Fibroblast of villous mesenchyme (primary cell): ENCODE results near the gene CMC1. TPM values are rescaled to one million over a fixed set of nuclear protein-coding genes. Genes with fewer than 3 reads are reported as not detected.

Experiments
- DNase-seq: peaks from one replicate; pipeline ENCODE4 v3.0.0-alpha.2; 2010; ENCODE audit warnings: low read depth
- H3K4me3 ChIP-seq: 2 replicates; pipeline ENCODE4 v1.5.1; 2011; ENCODE audit warnings: low read depth, mild to moderate bottlenecking, low read length
- CTCF ChIP-seq: IDR thresholded peaks from 2 replicates; pipeline ENCODE4 v1.5.1; 2012; ENCODE audit warnings: low read depth, mild to moderate bottlenecking, low read length; ENCODE audit not compliant: insufficient read depth
- total RNA-seq: library from RNA; depleted of rRNA; stranded (reverse); fragments of >200 nt; gene quantifications from 2 replicates; pipeline ENCODE4 v1.2.3, GENCODE V29; 2012

The CMC1 gene
- total RNA-seq, 1 donor: 4.3 TPM

- TF ChIP-seq CTCF: no peak
- no peak overlapping the region for H3K4me3 ChIP-seq
- no peak for DNase-seq
Observed at GRCh38 chr3:28243424-28244106, 2.1 kb downstream of the CMC1 start.

- no peak for TF ChIP-seq CTCF
- H3K4me3 ChIP-seq: no peak overlapping the region
- no peak for DNase-seq
Observed at GRCh38 chr3:28244491-28244890, 3.1 kb downstream of the CMC1 start.

GRCh38 chr3:28247286-28247685 lies 5.9 kb downstream of the CMC1 start:
- DNase-seq: no peak
- no peak overlapping the region for H3K4me3 ChIP-seq
- no peak for TF ChIP-seq CTCF

GRCh38 chr3:28250999-28251398 lies 9.6 kb downstream of the CMC1 start:
- no peak for DNase-seq
- no peak overlapping the region for H3K4me3 ChIP-seq
- TF ChIP-seq CTCF: no peak

GRCh38 chr3:28252001-28252431 lies 10.6 kb downstream of the CMC1 start:
- H3K4me3 ChIP-seq: no peak overlapping the region
- TF ChIP-seq CTCF: no peak

GRCh38 chr3:28253040-28253715 lies 11.8 kb downstream of the CMC1 start:
- no peak overlapping the region for H3K4me3 ChIP-seq
- DNase-seq: no peak
- TF ChIP-seq CTCF: no peak

More at GRCh38 chr3:28252001-28252431, 10.6 kb downstream of the CMC1 start:
- DNase-seq: no peak
